GM23338 (cell line): Measurements from ENCODE around the gene NOSIP. TPM values are rescaled to one million over a fixed set of nuclear protein-coding genes. Genes with fewer than 3 reads are reported as not detected.

ENCODE experiments used
- ATAC-seq: fragments of 200-7000 bp; cut with Tn5 transposase; 3 replicates; pipeline ENCODE4 v1.9.1; 2020
- DNase-seq: peaks from one replicate; pipeline ENCODE4 v3.0.0-alpha.2; 2015; ENCODE audit warnings: low spot score
- H2AFZ ChIP-seq: fragments of 200-600 bp; sonication (generic); 2 replicates; pipeline ENCODE4 v1.8.0; 2016; ENCODE audit warnings: antibody characterized with exemption, mild to moderate bottlenecking, moderate library complexity
- H3F3A ChIP-seq: fragments of 200-600 bp; sonication (generic); replicated peaks from 2 replicates; pipeline ENCODE4 v1.8.0; 2017; ENCODE audit warnings: antibody characterized with exemption, mixed run types, low read depth
- H3K27ac ChIP-seq: fragments of 200-600 bp; sonication (generic); 2 replicates; pipeline ENCODE4 v1.6.1; 2016; ENCODE audit warnings: low read depth
- H3K27me3 ChIP-seq: fragments of 200-600 bp; sonication (generic); 2 replicates; pipeline ENCODE4 v1.8.0; 2016; ENCODE audit warnings: mild to moderate bottlenecking, mixed run types, moderate library complexity; ENCODE audit not compliant: insufficient read depth
- H3K36me3 ChIP-seq: fragments of 200-600 bp; sonication (generic); 2 replicates; pipeline ENCODE4 v1.8.0; 2016; ENCODE audit warnings: mild to moderate bottlenecking; ENCODE audit not compliant: insufficient read depth
- H3K4me1 ChIP-seq: fragments of 200-600 bp; sonication (generic); 2 replicates; pipeline ENCODE4 v1.8.0; 2016; ENCODE audit warnings: mild to moderate bottlenecking, moderate library complexity; ENCODE audit not compliant: insufficient read depth
- H3K4me2 ChIP-seq: fragments of 200-600 bp; sonication (generic); 2 replicates; pipeline ENCODE4 v1.7.1; 2017; ENCODE audit warnings: mixed run types
- H3K4me3 ChIP-seq: fragments of 200-600 bp; sonication (generic); 2 replicates; pipeline ENCODE4 v1.6.1; 2016; ENCODE audit warnings: mixed run types
- H3K79me2 ChIP-seq: fragments of 200-600 bp; sonication (generic); replicated peaks from 2 replicates; pipeline ENCODE4 v1.8.0; 2017; ENCODE audit warnings: mild to moderate bottlenecking; ENCODE audit not compliant: insufficient read depth
- H3K9me2 ChIP-seq: fragments of 200-600 bp; sonication (generic); 2 replicates; pipeline ENCODE4 v1.8.0; 2017; ENCODE audit not compliant: insufficient read depth
- H4K20me1 ChIP-seq: fragments of 200-600 bp; sonication (generic); replicated peaks from 2 replicates; pipeline ENCODE4 v1.8.0; 2017; ENCODE audit warnings: mild to moderate bottlenecking; ENCODE audit not compliant: insufficient read depth
- H3K27ac Mint-ChIP-seq: 2 replicates; pipeline ENCODE4 v1.8.0; 2020; ENCODE audit warnings: inconsistent platforms, mild to moderate bottlenecking, moderate library complexity, mixed read lengths
- H3K27me3 Mint-ChIP-seq: 3 replicates; pipeline ENCODE4 v1.8.0; 2022; ENCODE audit warnings: low read depth, mild to moderate bottlenecking, moderate library complexity, mixed read lengths, inconsistent platforms; ENCODE audit not compliant: insufficient read depth, poor library complexity
- H3K36me3 Mint-ChIP-seq: 3 replicates; pipeline ENCODE4 v1.8.0; 2021; ENCODE audit warnings: low read depth, mild to moderate bottlenecking, inconsistent platforms, moderate library complexity, mixed read lengths
- H3K4me1 Mint-ChIP-seq: 3 replicates; pipeline ENCODE4 v1.8.0; 2020; ENCODE audit warnings: mild to moderate bottlenecking, inconsistent platforms, mixed read lengths
- H3K4me3 Mint-ChIP-seq: 3 replicates; pipeline ENCODE4 v1.8.0; 2021; ENCODE audit warnings: moderate library complexity, mild to moderate bottlenecking, inconsistent platforms, mixed read lengths
- H3K9me3 Mint-ChIP-seq: 3 replicates; pipeline ENCODE4 v1.8.0; 2020; ENCODE audit warnings: moderate library complexity, mild to moderate bottlenecking, inconsistent platforms, mixed read lengths
- CREB1 ChIP-seq: fragments of 250-450 bp; sonication (Bioruptor Pico); IDR thresholded peaks from 2 replicates; pipeline ENCODE4 v1.5.0; 2020; ENCODE audit warnings: low read depth, mild to moderate bottlenecking, moderate library complexity
- CTCF ChIP-seq, 2 experiments: fragments of 200-600 bp in 1 of 2; sonication (generic) in 1 of 2; conservative IDR thresholded peaks; 2 replicates each; pipeline versions ENCODE4 v1.5.1 to v1.6.1; 2016 to 2017; ENCODE audit warnings: antibody characterized with exemption in 2 of 2, low read depth in 2 of 2, mild to moderate bottlenecking in 2 of 2, moderate library complexity in 1 of 2
- ETS1 ChIP-seq: IDR thresholded peaks from 2 replicates; pipeline ENCODE4 v1.6.1; 2016; ENCODE audit warnings: antibody characterized with exemption
- EZH2 ChIP-seq: fragments of 200-600 bp; sonication (generic); IDR thresholded peaks from one replicate; pipeline ENCODE4 v1.8.0; 2017; ENCODE audit warnings: antibody characterized with exemption, mild to moderate bottlenecking, low read depth; ENCODE audit not compliant: unreplicated experiment
- JUNB ChIP-seq: IDR thresholded peaks from one replicate; pipeline ENCODE4 v1.6.1; 2016; ENCODE audit warnings: antibody characterized with exemption; ENCODE audit not compliant: unreplicated experiment
- NANOG ChIP-seq: IDR thresholded peaks from 2 replicates; pipeline ENCODE4 v1.6.1; 2016; ENCODE audit warnings: antibody characterized with exemption, borderline replicate concordance
- REST ChIP-seq: IDR thresholded peaks from one replicate; pipeline ENCODE4 v1.6.1; 2018; ENCODE audit warnings: antibody characterized with exemption; ENCODE audit not compliant: unreplicated experiment
- STAT1 ChIP-seq: IDR thresholded peaks from one replicate; pipeline ENCODE4 v1.6.1; 2016; ENCODE audit warnings: antibody characterized with exemption; ENCODE audit not compliant: unreplicated experiment
- ZNF114 ChIP-seq: fragments of 250-450 bp; sonication (Bioruptor Pico); IDR thresholded peaks from 2 replicates; pipeline ENCODE4 v1.5.0; 2020; ENCODE audit warnings: mild to moderate bottlenecking, moderate library complexity
- ZNF331 ChIP-seq: fragments of 250-450 bp; sonication (Bioruptor Pico); IDR thresholded peaks from 2 replicates; pipeline ENCODE4 v1.5.0; 2020; ENCODE audit warnings: low read depth, mild to moderate bottlenecking, moderate library complexity
- ZNF462 ChIP-seq: fragments of 250-450 bp; sonication (Bioruptor Pico); IDR thresholded peaks from 2 replicates; pipeline ENCODE4 v1.5.0; 2020; ENCODE audit warnings: mild to moderate bottlenecking, moderate library complexity
- polyA plus RNA-seq: library from polyadenylated mRNA; unstranded; fragments of >200 nt; fragmentation: Nextera tagmentation; extraction: Ambion mirVana; gene quantifications from 2 replicates; pipeline ENCODE4 v1.2.1, GENCODE V29; 2016
- total RNA-seq: library from RNA; depleted of rRNA; stranded (reverse); fragments of >200 nt; shearing (Covaris generic); gene quantifications from 2 replicates; pipeline ENCODE4 v1.2.3, GENCODE V29; 2014

The NOSIP gene
- total and polyA plus RNA-seq, 2 experiments from 2014 or later: 88.5 to 143 TPM

- Histone ChIP-seq H3K79me2 (peaks cover 16% of the 10 kb centered on the region), H3K9me2 (no peaks in the 10 kb centered on the region), H3K27me3 (no peaks in the 10 kb centered on the region), H3K4me3 (no peak overlapping the region), H3F3A (peaks cover 20% of the 10 kb centered on the region), H3K4me1 (peaks cover 13% of the 10 kb centered on the region; the same call in 1 of the 2 replicates), H2AFZ (no peak overlapping the region), H4K20me1 (no peaks in the 10 kb centered on the region), H3K36me3 (no peaks in the 10 kb centered on the region), H3K27ac (no peak overlapping the region), H3K4me2 (no peak overlapping the region)
- peaks cover 12% of the 10 kb centered on the region for H3K36me3 Mint-ChIP-seq
- ATAC-seq (no peak), DNase-seq (no peak)
- H3K4me1 Mint-ChIP-seq: peaks cover 11% of the 10 kb centered on the region
- no peaks in the 10 kb centered on the region; the same call in 2 of the 3 replicates for H3K9me3 Mint-ChIP-seq
- peaks cover 17% of the 10 kb centered on the region for H3K27me3 Mint-ChIP-seq
- H3K27ac Mint-ChIP-seq: no peak overlapping the region; the same call in 1 of the 2 replicates
- TF ChIP-seq REST: no peak
- no peak for TF ChIP-seq NANOG
- no peak for TF ChIP-seq CTCF (conservative IDR thresholded peaks at IDR 0.05; ENCODE audit: low read depth in 2 of 2)
- TF ChIP-seq ZNF462 (CRISPR knock-in tag): no peak
- no peak for TF ChIP-seq ZNF331
- no peak for TF ChIP-seq CREB1 (CRISPR knock-in tag)
- no peak for TF ChIP-seq STAT1
- no peak for TF ChIP-seq JUNB
- TF ChIP-seq ETS1: no peak
- no peak for TF ChIP-seq EZH2
- TF ChIP-seq ZNF114: no peak
- H3K4me3 Mint-ChIP-seq: no peak overlapping the region; the same call in 2 of the 3 replicates
Measured at GRCh38 chr19:49588365-49589122, 8.2 kb upstream of the NOSIP start.
